Skeletal muscle tissue (tissue), 4 donors: Measurements from ENCODE around the gene NMT1. TPM values are rescaled to one million over a fixed set of nuclear protein-coding genes. Genes with fewer than 3 reads are reported as not detected.

Experiments
- H3K27ac ChIP-seq: one replicate; pipeline ENCODE4 v1.7.0; 2013; ENCODE audit warnings: mild to moderate bottlenecking, low read depth, low read length, inconsistent platforms
- H3K27me3 ChIP-seq, 3 donors: one replicate each; pipeline ENCODE4 v1.7.0; 2013; ENCODE audit warnings: low read length in 3 of 3; ENCODE audit not compliant: control insufficient read depth in 3 of 3, insufficient read depth in 3 of 3
- H3K36me3 ChIP-seq, 3 donors: one replicate each; pipeline ENCODE4 v1.7.0; 2013; ENCODE audit warnings: low read length in 3 of 3; ENCODE audit not compliant: control insufficient read depth in 3 of 3, insufficient read depth in 3 of 3
- H3K4me1 ChIP-seq, 3 donors: one replicate each; pipeline ENCODE4 v1.7.0; 2013; ENCODE audit warnings: low read length in 3 of 3, mild to moderate bottlenecking in 3 of 3; ENCODE audit not compliant: control insufficient read depth in 3 of 3, insufficient read depth in 3 of 3
- H3K4me3 ChIP-seq, 3 donors: one replicate each; pipeline ENCODE4 v1.7.0; 2013; ENCODE audit warnings: low read length in 3 of 3
- H3K9ac ChIP-seq, 3 donors: one replicate each; pipeline ENCODE4 v1.7.0; 2013; ENCODE audit warnings: low read length in 3 of 3, mild to moderate bottlenecking in 3 of 3, moderate library complexity in 2 of 3, low read depth in 1 of 3
- H3K9me3 ChIP-seq, 3 donors: one replicate each; pipeline ENCODE4 v1.7.0; 2013; ENCODE audit warnings: low read length in 3 of 3; ENCODE audit not compliant: control insufficient read depth in 3 of 3
- total RNA-seq: library from RNA; depleted of rRNA; stranded (reverse); fragments of >200 nt; gene quantifications from one replicate; pipeline ENCODE4 v1.2.3, GENCODE V29; 2014
- donor health status: Osteomylitis.

NMT1 gene
- total RNA-seq, 1 donor from 2014 or later = 35.5 TPM

- Histone ChIP-seq H3K27me3 (no peaks in the 10 kb centered on the region), H3K9ac (peak overlapping the region; percentile 86 to 96 (median 89)), H3K27ac (peak overlapping the region; percentile 89), H3K36me3 (no peaks in the 10 kb centered on the region), H3K4me3 (peak overlapping the region; percentile 80 to 91 (median 90)), H3K9me3 (no peaks in the 10 kb centered on the region), H3K4me1 (peaks cover 61 to 67% (median 66%) of the 10 kb centered on the region in 3 donors)
Observed at GRCh38 chr17:45130681-45131615, 69.8 kb downstream of the NMT1 start.

GRCh38 chr17:45131616-45132319 is 70.7 kb downstream of the NMT1 start:
- Histone ChIP-seq H3K27ac (peak overlapping the region; percentile 57), H3K36me3 (no peaks in the 10 kb centered on the region), H3K27me3 (no peaks in the 10 kb centered on the region), H3K9me3 (no peaks in the 10 kb centered on the region), H3K4me3 (peak overlapping the region; percentile 80 to 91 (median 90)), H3K4me1 (peaks cover 63 to 73% (median 71%) of the 10 kb centered on the region in 3 donors), H3K9ac (peak overlapping the region; percentile 86 to 96 (median 89))

- Histone ChIP-seq H3K36me3 (no peaks in the 10 kb centered on the region), H3K4me1 (peaks cover 59 to 70% (median 69%) of the 10 kb centered on the region in 3 donors), H3K9me3 (no peaks in the 10 kb centered on the region), H3K4me3 (peak within 1 kb of the TSS; percentile 84 to 91 (median 90)), H3K27ac (peak within 1 kb of the TSS; percentile 97), H3K27me3 (no peaks in the 10 kb centered on the region), H3K9ac (peak within 1 kb of the TSS; percentile 88 to 98 (median 96))
Observed at GRCh38 chr17:45132320-45132571, 71.1 kb downstream of the NMT1 start, which contains the start of gene PLCD3. TSS of gene PLCD3 (minus strand) at chr17:45132515. CDS start at chr17:45132410, 105 bp downstream.

GRCh38 chr17:45132572-45133463 is 71.7 kb downstream of the NMT1 start:
- Histone ChIP-seq H3K9me3 (no peaks in the 10 kb centered on the region), H3K27me3 (no peaks in the 10 kb centered on the region), H3K36me3 (peaks cover under 1 to 4% (median under 1%) of the 10 kb centered on the region in 3 donors), H3K27ac (peak overlapping the region; percentile 97), H3K9ac (peak overlapping the region; percentile 88 to 98 (median 96)), H3K4me1 (peaks cover 53 to 64% (median 63%) of the 10 kb centered on the region in 3 donors), H3K4me3 (peak overlapping the region; percentile 84 to 91 (median 90))

GRCh38 chr17:45135192-45135977 is 74.3 kb downstream of the NMT1 start, which contains the start of gene ACBD4:
TSS of gene ACBD4 (plus strand) at chr17:45135687. CDS start at chr17:45136145, 458 bp downstream.
- Histone ChIP-seq H3K36me3 (peaks cover 3 to 6% (median 5%) of the 10 kb centered on the region in 3 donors), H3K9me3 (no peaks in the 10 kb centered on the region), H3K4me1 (peaks cover 27 to 39% (median 37%) of the 10 kb centered on the region in 3 donors), H3K27ac (peak within 1 kb of the TSS; percentile 57), H3K27me3 (no peaks in the 10 kb centered on the region), H3K9ac (peak within 1 kb of the TSS; percentile 74 to 87 (median 85)), H3K4me3 (peak within 1 kb of the TSS; percentile 84 to 88 (median 85))

GRCh38 chr17:45135978-45136791 is 75.1 kb downstream of the NMT1 start:
- peak overlapping the region; percentile 84 to 88 (median 85) for H3K4me3 ChIP-seq
- no peaks in the 10 kb centered on the region for H3K27me3 ChIP-seq
- peaks cover 3 to 6% (median 5%) of the 10 kb centered on the region in 3 donors for H3K36me3 ChIP-seq
- peaks cover 19 to 31% (median 29%) of the 10 kb centered on the region in 3 donors for H3K4me1 ChIP-seq
- H3K9ac ChIP-seq = peak overlapping the region; percentile 74 to 87 (median 85)
- no peaks in the 10 kb centered on the region for H3K9me3 ChIP-seq
- H3K27ac ChIP-seq = peak overlapping the region; percentile 57

GRCh38 chr17:45136846-45137560 is 75.9 kb downstream of the NMT1 start:
- H3K27me3 ChIP-seq = no peaks in the 10 kb centered on the region
- no peaks in the 10 kb centered on the region for H3K9me3 ChIP-seq
- H3K4me3 ChIP-seq = no peak overlapping the region
- H3K4me1 ChIP-seq = peaks cover 13 to 25% (median 23%) of the 10 kb centered on the region in 3 donors
- no peak overlapping the region for H3K9ac ChIP-seq
- H3K27ac ChIP-seq = no peak overlapping the region
- H3K36me3 ChIP-seq = peaks cover 3 to 6% (median 5%) of the 10 kb centered on the region in 3 donors
